Measurements from ENCODE around the gene SYCE1L.

DNA sequence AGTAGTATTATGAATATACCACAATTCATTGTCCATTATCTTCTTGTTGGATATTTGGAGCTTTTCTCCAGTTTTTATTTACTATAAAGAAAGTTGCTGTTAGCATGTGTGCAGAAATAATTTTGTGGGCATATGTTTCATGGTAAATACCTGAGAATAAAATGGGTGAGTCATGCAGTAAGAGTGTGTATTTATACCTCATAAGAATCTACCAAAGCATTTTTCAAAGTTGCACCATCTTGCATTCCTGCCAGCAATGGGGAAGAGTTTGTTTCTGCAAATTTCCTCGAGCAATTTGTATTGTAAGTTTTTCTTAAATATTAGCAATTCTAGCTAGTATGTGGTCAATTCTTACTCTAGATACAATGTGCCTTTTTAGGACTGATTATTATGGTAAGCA lies 16.1 kb upstream of the SYCE1L start:
- TF ChIP-seq, protein P1, sequence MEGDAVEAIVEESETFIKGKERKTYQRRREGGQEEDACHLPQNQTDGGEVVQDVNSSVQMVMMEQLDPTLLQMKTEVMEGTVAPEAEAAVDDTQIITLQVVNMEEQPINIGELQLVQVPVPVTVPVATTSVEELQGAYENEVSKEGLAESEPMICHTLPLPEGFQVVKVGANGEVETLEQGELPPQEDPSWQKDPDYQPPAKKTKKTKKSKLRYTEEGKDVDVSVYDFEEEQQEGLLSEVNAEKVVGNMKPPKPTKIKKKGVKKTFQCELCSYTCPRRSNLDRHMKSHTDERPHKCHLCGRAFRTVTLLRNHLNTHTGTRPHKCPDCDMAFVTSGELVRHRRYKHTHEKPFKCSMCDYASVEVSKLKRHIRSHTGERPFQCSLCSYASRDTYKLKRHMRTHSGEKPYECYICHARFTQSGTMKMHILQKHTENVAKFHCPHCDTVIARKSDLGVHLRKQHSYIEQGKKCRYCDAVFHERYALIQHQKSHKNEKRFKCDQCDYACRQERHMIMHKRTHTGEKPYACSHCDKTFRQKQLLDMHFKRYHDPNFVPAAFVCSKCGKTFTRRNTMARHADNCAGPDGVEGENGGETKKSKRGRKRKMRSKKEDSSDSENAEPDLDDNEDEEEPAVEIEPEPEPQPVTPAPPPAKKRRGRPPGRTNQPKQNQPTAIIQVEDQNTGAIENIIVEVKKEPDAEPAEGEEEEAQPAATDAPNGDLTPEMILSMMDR (IDR thresholded peaks at IDR 0.05) = no peak
- TF ChIP-seq POLR2A (IDR thresholded peaks at IDR 0.05) = no peak
- peak; percentile 23 for TF ChIP-seq POLR2AphosphoS5 (IDR thresholded peaks at IDR 0.05)

Data from prostate gland (tissue), 2 donors.